NCI-H82 treated with DMSO at 0.1 percent for 48 hours (cell line): Measurements from ENCODE around the gene RNF152.

Experiments used
- DNase-seq: peaks from one replicate; lab custom pipeline; 2025; ENCODE audit not compliant: unreplicated experiment; lab: John Stamatoyannopoulos, UW

Gene RNF152

DNA sequence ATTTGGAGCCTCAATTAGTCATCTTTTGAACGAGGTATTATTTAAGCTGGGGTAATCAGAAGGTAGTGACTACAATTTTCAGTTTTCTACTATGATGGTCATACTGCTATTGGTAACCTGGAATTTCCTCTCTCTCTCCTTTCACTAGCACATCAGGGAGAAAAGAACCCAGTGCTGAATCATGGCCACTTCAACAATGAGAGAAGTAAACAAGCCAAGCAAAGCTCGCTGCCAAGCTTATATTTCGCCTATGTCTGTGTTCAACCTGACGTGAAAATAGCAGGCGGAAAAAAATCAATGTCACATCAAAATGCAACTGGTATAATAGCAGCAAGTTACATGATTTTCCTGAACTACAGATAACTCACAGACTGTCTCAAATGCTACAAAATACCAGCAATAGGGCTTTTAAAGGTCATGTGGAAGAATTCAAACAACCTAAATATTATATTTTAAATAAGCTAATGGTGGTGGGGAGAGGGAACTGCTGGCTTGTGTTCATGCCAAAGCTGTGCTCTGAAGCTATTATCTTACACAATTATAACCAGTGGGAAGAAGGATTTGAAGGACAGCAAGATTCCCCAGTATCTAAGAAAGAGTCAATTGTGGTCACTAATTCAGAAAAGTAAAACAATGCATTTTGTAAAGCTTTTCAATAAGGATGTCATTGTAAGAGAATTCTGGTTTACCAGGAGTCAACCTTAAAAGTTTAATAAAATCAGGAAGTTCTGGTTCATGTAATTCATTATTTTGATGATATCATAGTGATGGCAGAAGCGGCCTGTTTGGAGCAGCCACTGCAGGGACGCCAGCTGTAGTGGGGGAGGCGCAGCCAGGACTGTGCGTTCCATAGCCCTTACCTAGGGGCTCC, 38.0 kb downstream of the RNF152 start:
- DNase-seq = no peak

DNA sequence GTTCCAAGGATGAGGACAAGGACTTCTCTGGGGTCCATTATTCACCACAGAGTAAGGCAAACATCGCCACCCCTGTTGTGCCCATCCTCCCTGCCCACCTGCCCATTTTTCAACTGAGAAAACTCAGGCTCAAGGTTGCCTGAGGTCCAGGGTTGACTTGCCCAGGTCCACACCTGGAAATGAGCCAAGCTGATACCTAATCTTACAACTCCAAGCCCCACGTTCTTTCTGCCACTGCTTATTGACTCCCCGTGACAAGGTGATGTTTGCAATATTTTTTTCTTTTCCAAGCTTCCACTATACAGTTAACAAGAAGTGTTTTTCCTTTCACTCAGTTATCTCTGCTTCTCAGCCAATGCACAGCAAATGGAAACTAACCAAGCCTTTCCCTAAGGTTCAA, 39.0 kb downstream of the RNF152 start:
- no peak for DNase-seq

DNA sequence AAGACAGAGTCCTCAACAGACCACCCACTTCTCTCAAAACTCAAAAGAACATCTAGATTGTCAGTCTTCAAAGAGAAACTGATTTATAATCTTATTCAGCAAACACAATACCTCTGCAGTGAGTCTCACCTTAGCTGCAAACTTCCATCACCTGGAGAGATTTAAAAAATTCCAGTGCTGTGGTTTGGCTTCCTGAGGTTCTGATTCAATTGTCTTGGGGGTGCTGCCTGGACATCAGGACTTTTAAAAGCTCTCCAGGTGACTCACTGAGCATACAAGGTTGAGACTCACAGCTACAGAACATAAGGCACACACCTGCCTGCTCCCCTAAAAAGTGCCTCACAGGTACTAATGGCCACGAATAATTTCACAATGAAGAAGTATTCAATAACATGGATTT, 40.3 kb downstream of the RNF152 start:
- DNase-seq = no peak

DNA sequence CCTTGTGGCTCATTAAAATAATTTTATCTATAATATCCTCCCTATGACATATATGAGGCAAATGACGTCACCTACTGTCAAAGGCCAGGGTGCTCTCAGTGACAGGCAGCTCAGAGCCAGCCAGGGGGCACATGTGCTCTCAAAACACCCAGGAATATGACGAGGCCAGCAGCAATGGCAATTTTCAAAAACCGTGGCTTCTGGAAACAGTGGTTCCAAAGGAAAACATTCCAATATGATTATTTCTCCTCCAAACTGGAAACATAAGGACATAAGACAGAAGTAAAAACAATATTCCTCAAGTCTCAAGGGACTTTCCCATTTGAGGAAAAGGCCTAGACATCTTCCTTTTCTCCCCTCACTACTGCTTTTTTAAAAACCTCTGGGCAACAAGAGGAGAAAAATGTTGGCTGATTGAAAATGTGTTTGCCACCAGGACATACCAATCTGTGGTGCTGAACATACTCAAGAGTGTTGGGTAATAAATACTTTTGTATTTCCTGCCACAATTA, 40.8 kb downstream of the RNF152 start:
- DNase-seq = no peak

DNA sequence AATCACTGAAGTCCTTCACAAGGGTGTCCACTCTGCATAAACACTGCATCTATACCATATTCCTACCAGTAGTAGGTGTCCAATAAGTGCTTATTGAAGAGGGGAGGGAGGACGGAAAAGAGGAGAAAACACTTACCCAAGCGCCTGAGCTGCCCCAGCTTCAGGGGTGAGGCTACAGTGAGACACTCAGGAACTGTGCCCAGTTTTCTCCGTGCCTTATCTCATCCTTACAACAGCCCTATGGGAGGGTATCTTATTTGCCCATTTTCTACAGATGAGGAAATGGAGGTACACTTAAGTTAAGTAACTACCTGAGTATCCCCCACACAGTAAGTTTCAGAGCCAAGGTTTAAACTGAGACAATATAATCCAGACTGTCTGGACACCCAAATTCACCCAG, 41.5 kb downstream of the RNF152 start:
- DNase-seq = no peak

DNA sequence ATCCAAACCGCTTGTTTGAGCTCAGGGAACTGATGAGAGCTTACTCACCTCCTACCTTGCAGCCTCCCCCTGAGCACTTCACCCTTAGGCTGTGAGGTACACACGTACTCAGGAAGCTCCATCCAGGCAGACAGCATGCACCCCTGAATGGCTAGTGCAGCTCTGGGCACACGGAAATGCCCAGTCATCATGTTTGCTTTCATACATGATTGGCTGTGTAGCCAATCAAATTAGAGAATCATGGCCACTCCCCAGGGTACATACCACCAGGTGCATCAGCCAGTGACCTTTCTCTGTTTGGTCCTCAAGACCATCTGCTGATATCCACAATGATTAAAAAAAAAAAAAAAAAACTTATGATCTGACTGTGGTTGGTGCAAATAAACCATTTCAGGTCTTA, 42.1 kb downstream of the RNF152 start:
- no peak for DNase-seq

DNA sequence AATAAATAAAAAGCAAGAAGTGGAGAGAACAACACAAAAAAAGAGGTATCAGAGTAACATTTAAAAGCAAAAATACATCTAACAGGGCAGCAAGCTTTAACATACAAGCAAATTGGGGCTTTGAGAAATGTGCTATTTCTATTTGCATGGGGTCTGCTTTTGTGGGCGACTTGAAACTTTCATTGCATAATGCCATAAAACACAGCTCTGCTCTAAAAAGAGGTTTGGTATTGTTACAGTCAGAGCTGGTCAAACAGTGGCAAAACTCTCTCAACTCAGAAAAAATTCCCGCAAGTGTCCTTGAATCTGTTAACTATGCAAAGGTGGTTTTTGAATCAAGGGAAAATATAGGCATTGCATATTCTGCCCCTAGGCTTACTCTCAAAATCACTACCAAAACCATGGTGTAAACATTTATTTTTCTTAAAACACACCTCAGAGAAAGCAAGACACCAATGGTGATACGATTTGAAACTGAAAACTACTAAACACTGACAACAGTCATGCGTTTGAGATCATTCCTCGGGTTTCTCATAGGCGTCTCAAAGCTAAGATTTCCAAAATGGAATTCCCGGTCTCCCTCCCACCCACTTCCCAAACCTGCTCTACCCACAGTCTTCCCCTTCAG, 45.5 kb downstream of the RNF152 start:
- DNase-seq = no peak

DNA sequence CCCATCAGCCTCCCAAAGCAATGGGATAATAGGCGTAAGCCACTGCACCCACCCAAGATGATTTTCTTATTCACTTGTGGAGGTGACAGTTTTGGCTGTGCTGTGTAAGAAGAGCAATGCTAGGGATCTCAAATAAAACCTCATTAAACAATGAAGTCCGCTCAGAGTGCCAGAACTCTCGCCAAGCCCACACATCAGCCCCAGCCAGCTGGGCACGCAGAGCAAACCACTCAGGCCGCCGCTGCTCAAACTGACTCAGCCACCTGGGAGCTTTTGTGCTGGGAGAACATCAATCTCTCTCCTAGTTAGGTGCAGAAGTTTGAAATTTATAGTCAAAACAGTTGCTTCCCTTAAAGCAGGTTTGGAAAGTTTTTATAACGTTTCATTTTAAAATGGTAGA, 47.6 kb downstream of the RNF152 start:
- no peak for DNase-seq

DNA sequence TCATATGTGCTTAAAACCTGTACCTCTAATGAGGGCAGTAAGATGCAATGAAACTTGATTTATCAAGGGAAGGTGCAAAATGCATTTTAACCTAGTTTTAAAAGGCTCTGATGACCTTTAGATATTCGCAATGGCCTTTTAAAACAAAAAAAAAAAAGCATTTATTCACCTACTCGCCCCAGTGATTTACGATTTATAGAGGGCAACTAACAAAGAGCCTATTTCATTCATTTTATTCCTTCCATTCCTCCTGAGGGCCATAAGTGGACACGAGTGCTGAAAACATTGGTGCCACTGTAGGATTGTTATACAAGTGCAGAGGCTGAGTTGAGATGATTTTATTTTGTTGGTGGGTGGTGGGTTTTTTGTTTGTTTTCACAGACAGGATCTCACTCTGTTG, 48.1 kb downstream of the RNF152 start:
- no peak for DNase-seq

DNA sequence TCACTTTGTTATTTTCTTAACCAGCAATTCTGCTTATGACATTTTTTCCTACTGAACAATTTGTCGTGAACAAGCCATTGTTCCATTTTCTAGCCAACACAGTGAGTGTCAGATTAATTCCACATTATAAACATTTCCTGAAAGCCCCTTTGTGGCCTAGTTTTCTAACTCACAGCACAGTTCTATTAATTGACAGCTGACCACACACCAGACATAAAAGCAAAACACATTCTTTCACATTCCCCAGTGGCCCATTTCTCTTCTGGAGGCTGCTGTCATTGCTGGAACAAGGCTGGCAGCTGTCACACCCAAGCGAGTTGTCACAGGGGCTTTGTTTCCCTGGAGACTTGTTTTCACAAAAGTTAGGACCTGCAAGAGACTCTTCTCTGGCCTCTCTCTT, 50.7 kb downstream of the RNF152 start:
- no peak for DNase-seq

DNA sequence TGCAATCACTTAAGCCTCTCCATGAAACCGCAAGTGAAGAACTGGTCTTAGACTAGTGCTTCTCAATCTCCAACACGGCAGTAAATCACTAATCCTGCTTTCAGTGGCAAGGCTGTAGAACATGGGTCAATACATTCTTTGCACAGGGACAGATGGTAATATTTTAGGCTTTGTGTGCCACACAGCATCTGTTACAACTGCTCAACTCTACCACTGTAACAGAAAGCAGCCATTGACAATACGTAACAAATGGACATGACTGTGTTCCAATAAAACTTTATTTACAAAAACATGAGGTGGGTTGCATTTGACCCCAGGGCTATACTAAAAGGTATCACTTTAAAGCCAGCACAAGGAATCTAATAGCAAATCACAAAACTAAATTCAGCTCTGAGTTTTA, 51.1 kb downstream of the RNF152 start:
- DNase-seq = peak; percentile 86

DNA sequence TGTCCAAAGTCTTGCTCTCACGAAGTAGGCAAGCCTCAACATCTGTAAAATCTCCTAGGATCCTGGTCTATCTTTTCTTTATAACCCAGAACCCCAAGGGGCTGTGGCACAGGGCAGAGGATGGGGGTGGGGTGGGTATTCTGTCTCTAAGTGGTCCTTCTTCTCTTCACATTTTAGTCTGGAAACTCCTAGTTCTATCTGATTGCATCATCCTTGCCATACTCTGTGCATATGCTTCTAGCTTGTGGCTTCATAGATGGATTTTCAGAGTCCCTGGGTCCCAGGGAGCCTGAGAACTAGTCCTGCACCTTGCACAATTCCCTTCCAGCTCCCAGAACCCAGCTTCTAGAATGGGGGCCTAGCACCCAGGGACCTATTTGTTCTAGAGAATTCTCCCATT, 52.5 kb downstream of the RNF152 start:
- no peak for DNase-seq

DNA sequence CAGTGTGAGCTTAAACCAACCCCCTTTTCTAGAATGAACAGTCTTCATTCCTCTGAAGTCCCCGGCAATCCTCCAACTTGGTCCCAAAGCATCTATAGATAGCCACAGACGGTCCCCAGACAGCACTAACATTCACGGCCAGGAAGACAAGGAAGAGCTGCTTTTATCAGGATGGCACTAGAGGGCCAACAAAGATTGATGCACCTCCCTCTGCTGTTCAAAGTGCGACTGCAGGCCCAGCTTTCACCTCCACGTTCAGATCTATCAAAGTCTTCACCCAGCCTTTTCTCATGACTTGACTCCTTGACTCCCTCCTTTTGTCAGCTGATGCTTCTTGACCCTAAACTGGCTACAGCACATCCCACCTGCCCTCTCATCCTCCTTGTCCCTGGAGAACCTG, 54.3 kb downstream of the RNF152 start:
- DNase-seq = no peak

DNA sequence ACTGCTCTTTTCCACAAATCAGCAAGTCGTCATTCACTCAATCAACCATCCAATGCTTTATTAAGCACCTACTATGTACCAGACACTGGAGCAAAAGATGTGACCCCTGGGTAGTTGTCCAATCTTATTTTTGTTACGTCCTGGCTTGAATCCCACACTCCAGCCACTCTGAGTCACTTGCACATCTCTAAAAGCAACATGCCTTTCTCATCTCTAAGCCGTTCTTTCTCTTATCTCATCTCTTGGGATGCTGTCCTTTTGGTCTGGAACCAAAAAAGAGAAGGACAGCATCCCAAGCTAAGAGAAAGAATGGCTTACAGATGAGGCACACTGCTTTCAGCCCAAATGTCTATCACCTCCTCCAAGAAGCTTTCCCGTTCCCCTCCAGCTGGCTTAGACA, 58.8 kb downstream of the RNF152 start:
- no peak for DNase-seq

DNA sequence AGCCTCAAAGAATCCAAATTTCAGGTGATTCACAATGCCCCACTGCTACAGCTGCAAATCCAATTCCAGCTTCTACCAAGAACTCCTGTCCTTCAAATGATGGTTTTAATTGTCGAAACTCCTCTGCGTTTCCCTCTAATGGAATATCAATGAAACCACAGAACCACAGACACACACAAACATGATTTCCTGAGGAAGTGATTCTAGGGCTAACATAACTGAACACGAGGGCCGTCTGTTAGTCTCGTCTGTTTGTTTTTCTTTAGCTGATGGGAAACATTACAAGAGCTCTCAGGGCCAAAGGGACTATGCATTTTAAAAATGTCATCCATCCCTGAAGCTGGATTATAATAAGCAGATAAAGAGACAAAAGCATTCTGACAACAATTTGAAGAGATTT, 59.4 kb downstream of the RNF152 start:
- no peak for DNase-seq

DNA sequence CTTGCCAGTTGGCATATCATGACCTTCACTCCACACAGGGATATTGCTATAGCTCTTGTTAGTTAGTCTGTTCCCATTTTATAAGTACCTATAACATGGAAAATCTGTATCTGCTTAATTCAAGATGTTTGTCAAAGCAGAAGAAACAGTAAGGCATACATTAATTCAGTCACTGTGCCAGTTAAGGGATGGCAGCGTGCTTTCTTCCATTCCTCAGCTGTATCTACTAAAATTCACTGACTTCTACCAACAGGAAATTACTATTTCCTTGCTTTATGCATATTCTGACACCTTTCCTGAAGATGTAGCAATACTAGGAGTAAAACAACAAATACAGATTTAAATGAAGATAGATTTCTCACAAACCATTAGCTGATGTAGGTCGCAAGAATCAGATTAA, 59.9 kb downstream of the RNF152 start:
- no peak for DNase-seq

DNA sequence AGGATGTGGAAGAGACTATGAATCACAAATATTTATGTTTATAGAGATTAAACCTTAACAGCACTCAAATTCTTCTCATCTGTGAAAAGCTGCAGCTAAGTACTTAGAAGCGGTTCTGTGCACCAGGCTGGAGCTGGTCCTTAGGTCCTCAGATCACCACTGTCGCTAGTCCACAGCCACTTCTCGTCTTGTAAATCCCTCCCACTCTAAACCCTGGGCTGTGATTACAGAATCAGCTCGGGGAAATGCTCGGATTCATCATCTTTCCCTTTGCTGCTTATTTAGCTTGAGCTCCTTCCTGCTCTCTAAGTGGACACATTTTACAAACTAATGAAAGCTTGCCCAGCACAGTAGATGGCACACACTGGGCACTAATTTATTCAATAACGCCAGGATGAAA, 61.7 kb downstream of the RNF152 start:
- DNase-seq = no peak

DNA sequence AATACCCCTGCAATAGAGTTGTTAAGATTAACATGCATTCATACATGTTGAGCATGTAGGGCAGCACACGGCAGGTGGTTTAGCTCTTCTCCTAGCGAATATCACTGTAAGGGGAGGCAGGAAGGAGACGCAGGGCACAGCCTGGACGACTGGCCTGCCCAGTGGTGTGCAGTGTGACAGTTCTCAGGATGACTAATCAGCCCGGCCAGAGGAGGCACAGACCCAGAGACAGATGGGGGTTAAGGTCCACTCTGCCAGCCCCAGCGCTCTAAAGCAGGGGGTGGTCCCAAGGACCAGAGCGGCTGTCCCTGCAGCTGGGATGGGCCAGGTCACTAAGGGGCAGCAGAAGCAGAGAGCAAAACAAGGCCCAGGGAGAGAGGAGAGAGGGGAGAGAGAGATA, 63.7 kb downstream of the RNF152 start:
- DNase-seq = no peak

DNA sequence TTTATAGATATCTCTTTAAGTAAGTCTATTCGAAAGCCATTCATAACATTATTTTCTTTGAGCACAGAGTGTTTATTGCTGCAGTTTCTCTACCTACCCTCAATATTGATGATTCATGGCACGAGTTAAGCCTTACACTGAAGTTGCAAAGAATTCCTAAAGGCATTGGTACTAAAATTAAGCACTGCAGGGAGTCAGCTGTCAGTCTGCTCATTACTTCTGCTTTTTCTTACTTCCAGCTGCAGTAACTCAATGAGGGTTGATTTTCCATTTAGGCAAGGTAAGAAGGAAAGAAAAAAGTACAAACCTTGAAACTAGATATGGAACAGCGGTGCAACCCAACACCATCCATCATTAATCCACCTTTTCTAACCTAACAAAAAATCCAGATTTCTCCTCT, 65.2 kb downstream of the RNF152 start:
- DNase-seq = no peak

DNA sequence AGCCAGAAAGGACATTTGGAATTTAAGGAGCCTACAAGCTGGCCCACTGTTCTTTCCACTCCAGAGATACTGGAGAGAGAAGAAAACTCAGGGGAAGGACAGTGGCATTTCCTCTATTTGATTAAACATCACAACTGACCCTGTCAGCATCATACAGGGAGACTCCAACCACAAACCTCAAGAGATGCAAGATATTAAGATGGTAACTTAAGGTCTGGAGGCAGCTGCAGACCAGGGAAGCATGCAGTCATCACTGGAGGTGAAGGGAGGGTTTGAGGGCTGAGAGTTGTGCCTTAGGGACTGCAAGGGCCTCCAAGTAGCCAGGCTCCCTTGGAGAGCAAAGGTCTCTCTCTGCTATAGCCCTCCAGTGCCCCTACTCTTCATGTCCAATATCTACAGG, 67.4 kb downstream of the RNF152 start:
- DNase-seq = no peak

DNA sequence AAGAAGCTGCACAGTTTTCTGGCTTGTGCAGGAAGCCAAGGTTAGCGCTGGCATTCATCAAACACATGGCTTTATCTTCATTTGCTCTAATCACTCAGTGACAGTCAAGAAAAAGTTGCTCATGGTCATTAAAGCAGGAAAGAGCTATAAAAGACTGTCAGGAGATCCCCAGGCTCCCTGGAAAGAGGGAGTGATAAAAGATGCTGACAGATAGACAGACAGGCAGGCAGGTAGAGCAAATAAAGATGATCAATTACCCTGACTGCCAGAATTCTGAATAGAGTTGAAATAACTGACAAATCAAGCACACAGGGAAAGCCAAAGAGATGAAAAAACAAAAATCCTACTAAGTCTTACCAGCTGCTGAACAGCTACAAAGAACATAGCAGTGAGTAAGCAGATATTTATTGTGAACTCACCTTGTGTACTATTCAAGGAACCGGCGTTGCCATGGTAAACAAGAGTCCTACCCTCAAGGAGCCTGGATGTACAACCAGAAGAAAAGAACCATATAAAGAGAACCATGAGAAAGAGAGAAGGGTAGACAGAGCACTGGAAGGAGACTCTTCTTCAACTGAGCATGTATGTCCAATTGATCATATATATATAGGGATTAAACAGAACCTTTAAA, 68.0 kb downstream of the RNF152 start:
- DNase-seq = no peak

DNA sequence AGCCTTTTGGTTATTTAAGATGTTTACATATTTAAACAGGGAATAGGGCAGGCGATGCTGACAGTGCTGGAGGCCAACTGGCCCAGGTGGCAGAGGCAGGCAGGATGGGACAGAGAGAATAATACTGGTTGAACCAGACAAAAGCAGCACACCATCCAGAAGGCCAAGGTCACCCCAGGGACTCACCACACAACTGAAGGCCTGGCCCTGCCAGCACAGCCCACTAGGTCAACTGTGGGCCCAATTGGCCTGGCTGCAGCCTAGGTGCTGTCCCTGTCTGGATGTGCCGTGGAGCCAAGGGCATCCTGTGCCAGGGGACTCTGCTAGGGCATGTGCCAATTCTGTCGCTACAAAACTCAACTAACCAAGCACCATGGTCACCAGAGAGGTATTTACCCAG, 69.2 kb downstream of the RNF152 start:
- DNase-seq = no peak
